HG03378 (cell line): Measurements from ENCODE around the gene INO80E.

ENCODE experiments used
- ATAC-seq: cut with Tn5 transposase; IDR thresholded peaks from one replicate; pipeline ENCODE4 v1.9.1; 2021; ENCODE audit warnings: mild to moderate bottlenecking, moderate library complexity; ENCODE audit not compliant: unreplicated experiment

Gene INO80E

DNA sequence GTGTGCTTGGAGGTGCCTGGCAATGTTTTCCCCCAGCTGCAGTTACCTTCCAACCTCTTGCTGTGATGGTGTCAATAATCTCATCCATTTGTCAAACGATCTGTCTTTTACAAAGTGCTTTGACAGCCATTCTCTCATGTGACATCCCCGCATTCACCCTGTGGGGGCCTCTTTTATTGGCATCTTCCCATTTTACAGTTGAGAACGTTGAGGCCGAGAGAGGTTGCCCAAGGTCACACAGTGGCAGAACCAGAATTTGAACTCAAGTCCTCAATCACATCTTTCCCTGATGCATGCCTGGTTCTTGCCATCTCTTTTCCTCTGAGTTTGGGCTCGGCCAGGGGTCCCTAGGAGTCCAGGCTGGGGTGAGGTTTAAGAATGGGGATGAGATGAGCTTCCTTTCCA, 20.9 kb upstream of the INO80E start:
- ATAC-seq = no peak

DNA sequence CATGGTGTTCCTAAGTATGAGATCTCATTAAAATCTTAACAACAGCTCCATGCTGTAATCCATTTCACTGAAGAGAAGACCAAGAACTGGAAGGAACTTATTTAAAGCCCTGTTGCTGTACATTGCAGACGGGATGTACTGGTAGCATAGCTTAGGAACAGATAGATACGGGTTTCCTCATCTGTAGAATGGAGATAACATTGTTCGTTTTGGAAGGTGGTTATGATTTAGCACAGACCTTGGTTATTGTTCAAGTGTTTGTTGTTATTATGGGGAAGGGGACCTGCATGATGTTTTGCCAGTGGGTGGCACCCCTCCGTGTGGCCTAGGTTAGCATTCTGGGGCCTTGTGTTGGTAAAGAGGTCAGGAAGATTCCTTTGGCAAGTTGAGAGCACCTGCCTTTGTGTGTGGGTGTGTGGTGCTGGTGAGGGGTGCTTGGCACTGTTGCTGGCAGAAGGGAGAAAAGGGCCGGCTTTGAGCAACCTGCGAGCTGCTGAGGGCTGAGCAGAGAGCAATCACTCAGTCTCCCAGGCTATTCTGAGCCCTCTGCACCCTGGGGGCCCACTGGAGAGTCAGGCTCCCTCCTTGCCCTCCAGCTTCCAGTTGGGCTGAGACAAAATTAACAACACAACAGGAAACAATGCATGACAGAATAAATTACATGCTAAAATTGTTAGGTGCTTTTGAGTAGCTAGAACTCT, 20.1 kb upstream of the INO80E start:
- ATAC-seq = no peak

DNA sequence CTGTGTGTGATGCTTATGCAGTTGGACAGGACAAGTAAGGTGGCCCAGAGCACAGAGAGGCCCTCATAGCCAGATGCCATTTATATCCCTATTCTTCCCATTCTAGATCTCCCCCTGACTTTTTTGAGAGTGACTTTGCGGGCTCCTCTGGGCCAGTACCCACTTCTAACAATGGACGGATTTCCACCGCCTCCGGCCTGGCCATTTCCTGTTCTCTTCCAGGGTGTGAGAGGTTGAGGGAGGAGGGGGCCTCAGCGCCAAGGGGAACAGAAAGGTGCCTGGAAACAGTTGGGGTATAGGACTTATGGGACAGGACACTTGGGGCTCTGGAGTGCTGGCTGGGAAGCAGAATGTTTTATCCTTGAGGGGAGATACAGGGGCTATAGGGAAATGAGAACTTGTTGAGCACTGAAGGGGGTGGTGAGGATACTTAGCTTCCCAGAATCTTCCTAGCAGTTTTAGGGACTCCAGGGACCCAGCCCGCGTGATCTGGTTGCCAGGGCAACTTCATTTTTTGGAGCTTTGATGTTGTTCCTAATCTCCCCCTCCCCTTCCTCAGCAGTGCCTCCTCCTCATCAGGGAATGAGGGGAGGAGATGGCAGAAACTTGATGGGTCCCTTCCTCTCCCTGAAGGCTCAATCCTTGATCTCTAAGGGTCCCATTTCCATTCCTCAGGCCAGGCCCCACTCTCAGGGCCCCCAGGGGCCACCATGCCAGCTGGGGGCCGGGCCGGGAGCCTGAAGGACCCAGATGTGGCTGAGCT, 18.8 kb upstream of the INO80E start:
- ATAC-seq = no peak

DNA sequence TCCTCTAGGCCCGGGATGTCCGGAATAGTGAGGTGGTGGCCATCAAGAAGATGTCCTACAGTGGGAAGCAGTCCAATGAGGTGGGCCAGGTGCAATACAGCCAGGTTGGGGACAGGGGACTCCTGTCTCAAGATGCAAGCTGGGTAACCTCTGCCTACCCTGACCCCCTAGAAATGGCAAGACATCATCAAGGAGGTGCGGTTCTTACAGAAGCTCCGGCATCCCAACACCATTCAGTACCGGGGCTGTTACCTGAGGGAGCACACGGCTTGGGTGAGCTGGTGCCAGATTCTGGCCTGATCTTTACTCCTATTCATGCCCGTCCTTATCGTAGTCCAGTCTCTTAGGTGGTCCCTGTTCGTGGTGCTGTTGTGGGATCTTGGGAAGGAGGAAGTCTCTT, 18.0 kb upstream of the INO80E start:
- no peak for ATAC-seq

DNA sequence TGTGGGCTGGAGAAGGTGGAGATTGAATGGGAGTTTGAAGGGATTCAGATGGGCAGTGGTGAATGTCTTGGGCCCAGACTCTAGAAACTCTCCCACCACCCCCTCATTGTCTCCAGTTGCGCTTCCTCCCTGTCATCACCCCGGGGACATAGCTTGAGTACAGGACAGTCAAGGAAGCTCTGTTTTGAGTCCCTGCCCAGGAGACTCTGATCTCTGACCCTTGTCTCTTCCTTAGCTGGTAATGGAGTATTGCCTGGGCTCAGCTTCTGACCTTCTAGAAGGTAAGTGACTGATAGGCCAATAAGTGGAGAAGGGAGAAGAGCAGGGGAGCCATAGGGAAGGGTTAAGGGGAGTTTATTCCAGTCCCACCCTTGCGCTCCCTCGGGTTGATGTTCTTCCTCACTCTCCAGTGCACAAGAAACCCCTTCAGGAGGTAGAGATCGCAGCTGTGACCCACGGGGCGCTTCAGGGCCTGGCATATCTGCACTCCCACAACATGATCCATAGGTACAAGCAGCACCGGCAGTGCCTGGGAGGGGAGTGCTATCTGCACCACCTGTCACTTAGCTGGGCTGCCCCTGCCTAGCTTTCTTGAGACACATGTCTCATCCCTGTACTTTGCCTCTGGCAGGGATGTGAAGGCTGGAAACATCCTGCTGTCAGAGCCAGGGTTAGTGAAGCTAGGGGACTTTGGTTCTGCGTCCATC, 17.3 kb upstream of the INO80E start:
- no peak for ATAC-seq

DNA sequence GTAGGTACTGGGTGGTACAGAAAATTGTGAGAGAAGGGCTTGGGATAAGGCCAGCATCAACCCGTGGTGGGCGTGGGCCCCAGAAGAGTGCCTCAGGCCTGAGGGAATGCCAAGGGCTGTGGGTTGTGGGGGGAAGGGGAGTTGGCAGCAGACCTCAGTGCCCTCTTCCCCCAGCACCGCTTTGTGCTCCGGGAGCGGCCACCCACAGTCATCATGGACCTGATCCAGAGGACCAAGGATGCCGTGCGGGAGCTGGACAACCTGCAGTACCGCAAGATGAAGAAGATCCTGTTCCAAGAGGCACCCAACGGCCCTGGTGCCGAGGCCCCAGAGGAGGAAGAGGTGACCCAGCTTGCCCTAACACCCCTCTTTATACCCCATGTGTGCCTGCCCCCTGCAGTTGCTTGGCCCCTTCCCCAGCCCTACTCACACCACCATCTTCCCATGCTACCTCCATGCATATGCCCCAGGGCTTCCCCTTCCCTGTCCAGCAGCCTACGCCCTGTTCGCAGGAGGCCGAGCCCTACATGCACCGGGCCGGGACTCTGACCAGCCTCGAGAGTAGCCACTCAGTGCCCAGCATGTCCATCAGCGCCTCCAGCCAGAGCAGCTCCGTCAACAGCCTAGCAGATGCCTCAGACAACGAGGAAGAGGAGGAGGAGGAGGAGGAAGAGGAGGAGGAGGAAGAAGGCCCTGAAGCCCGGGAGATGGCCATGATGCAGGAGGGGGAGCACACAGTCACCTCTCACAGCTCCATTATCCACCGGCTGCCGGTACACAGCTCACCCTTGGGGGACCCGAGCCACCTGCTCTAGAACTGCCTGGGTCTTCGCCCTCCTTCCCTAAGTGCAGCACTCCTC, 13.3 kb upstream of the INO80E start:
- no peak for ATAC-seq

DNA sequence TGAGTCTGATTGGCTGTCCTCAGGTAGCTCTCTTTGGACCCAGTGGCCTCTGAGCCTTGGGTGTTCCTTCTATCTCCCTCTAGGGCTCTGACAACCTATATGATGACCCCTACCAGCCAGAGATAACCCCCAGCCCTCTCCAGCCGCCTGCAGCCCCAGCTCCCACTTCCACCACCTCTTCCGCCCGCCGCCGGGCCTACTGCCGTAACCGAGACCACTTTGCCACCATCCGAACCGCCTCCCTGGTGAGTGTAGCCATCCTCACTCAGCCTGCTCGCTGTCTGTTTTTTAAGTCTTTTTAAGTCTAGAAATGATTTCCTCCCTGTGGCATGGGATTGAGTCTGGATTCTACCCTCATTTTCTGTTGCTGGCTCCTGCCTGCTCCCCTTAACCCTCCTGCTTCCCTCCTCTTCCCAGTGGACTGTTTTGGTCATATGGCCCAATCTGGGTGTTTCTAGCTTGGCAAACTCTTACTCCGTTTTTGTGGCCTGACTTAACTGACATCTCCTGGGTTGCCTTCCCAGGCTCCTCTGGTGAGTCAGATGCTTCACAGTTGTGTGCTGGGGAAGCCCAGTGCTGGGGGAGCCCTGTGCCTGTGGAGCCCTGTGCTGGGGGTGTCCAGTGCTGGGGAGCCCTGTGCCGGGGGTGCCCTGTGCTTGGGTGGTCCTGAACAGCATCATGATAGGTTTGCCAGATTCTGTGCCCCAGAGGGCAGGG, 12.5 kb upstream of the INO80E start:
- no peak for ATAC-seq

DNA sequence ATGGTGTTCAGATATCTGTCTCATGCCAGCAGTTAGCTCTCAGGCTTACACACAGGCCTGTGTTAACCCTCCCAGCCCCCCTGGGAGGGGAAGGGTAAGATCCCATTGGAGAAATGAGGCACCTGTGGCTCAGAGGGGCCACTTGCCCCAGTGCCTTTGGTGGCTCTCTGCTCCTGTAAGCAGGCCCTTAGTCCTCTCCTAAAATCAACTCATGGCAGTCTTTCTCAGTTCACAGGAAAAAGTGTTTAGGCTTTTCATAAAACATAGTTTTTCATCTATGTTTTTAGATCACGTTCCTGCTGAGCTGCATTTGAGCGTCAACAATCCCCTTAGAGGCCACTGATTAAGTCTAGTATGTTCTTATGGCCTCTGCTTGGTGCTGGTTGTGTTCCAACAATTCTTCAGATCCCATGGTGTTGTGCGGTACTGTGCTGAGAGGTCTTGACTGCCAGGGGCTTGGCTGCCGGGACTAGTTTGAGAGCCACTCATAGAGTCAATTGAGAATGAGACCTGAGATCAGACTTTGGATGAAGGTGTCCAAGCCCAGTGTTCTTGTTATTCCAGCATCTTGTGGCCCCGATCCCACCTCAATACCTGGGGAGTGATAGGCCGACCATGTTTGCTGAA, 11.8 kb upstream of the INO80E start:
- no peak for ATAC-seq

DNA sequence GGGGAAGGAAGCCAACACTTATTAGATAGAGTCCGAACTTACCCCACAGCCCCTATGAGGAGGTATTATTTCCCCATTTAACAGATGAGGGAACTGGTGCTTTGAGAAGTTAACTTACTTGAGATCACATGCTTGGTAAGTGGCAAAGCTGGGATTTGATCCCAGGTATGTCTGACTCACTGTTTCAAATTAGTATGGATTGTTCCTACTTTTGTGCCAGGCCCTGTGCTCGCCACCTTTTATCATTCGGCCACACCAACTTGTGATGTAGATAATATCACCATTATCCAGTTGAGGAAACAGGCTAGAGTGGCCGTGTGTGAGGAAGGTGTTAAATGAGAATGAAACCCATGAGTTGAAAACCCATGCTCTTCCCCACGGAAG, 11.3 kb upstream of the INO80E start:
- ATAC-seq = no peak

DNA sequence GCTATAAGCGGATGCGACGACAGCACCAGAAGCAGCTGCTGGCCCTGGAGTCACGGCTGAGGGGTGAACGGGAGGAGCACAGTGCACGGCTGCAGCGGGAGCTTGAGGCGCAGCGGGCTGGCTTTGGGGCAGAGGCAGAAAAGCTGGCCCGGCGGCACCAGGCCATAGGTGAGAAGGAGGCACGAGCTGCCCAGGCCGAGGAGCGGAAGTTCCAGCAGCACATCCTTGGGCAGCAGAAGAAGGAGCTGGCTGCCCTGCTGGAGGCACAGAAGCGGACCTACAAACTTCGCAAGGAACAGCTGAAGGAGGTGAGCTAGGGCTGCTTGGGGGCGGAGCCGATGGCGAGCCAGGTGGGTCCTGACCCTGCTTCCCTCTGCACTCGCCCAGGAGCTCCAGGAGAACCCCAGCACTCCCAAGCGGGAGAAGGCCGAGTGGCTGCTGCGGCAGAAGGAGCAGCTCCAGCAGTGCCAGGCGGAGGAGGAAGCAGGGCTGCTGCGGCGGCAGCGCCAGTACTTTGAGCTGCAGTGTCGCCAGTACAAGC, 10.7 kb upstream of the INO80E start:
- no peak for ATAC-seq

DNA sequence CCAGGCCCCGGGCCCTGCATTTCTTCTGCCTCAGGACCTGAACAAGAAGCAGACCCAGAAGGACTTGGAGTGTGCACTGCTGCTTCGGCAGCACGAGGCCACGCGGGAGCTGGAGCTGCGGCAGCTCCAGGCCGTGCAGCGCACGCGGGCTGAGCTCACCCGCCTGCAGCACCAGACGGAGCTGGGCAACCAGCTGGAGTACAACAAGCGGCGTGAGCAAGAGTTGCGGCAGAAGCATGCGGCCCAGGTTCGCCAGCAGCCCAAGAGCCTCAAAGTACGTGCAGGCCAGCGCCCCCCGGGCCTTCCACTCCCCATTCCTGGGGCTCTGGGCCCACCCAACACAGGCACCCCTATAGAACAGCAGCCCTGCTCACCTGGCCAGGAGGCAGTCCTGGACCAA, 9.8 kb upstream of the INO80E start:
- ATAC-seq = no peak

DNA sequence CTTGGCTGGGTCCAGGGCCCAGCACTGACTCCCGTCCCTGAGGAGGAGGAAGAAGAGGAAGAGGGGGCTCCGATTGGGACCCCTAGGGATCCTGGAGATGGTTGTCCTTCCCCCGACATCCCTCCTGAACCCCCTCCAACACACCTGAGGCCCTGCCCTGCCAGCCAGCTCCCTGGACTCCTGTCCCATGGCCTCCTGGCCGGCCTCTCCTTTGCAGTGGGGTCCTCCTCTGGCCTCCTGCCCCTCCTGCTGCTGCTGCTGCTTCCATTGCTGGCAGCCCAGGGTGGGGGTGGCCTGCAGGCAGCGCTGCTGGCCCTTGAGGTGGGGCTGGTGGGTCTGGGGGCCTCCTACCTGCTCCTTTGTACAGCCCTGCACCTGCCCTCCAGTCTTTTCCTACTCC, 9.1 kb upstream of the INO80E start:
- ATAC-seq = no peak

DNA sequence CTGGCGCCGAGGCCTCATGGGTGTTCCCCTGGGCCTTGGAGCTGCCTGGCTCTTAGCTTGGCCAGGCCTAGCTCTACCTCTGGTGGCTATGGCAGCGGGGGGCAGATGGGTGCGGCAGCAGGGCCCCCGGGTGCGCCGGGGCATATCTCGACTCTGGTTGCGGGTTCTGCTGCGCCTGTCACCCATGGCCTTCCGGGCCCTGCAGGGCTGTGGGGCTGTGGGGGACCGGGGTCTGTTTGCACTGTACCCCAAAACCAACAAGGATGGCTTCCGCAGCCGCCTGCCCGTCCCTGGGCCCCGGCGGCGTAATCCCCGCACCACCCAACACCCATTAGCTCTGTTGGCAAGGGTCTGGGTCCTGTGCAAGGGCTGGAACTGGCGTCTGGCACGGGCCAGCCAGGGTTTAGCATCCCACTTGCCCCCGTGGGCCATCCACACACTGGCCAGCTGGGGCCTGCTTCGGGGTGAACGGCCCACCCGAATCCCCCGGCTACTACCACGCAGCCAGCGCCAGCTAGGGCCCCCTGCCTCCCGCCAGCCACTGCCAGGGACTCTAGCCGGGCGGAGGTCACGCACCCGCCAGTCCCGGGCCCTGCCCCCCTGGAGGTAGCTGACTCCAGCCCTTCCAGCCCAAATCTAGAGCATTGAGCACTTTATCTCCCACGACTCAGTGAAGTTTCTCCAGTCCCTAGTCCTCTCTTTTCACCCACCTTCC, 8.5 kb upstream of the INO80E start:
- no peak for ATAC-seq

DNA sequence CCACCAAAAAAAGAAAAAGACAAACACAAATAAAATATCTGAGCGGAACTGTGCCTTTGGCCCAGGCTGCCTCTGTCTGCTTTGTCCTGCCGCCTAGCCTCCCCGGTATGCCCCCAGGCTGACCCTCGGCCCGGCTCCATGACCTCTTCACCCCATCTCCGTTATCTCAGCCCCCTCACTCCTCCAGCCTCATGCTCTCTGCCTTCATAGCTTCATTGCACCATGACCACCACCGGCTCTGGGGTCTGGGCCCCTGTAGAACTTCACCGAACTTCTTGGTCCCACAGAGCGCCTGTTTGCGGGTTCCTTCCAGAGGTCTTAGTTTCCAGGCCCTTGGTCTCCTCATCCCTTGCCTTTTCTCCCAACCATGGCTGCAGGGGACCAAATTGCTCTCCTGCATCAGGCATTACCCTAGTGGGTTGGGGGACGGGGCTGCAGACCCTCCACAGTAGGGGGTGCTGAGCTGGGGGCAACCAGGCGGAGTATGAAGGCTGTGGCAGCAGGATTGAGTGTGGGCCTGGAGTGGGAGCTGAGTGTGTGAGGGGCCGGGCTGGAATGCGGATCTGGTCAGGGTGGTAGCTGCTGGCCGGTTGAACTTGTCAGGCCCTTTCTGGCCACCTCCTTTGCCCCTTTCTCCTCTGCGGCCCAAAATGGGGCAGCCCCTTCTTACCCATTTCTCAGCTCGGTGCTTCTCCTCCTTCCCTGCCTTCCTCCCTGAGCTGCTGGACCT, 7.5 kb upstream of the INO80E start:
- ATAC-seq = no peak

DNA sequence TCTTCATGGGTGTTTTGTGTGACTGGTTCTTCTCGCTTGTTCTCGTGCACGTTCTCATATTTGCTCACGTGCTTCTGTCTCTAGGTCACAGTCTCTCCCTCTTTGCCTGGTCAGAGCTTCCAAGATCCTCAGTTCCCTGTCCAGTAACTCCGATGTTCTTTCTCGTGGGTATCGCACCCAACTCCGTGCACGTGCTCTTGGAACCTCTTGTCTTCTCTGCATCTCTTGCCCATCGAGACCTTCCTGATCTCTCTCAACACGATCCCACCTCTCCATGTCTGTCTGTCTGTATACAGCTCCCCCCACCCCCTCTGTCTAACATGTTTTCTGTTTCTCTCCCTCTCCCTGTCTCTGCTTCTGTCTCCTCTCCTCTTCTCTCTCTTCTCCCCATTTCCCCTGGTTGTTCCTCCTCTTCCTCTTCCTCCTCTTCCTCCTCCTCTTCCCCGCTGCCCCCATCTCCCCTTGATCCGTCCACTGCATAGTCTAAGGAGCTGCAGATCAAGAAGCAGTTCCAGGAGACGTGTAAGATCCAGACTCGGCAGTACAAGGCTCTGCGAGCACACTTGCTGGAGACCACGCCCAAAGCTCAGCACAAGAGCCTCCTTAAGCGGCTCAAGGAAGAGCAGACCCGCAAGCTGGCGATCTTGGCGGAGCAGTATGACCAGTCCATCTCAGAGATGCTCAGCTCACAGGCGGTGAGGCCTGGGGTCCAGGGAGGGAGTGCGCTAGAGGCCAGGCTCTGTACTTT, 6.8 kb upstream of the INO80E start:
- no peak for ATAC-seq

DNA sequence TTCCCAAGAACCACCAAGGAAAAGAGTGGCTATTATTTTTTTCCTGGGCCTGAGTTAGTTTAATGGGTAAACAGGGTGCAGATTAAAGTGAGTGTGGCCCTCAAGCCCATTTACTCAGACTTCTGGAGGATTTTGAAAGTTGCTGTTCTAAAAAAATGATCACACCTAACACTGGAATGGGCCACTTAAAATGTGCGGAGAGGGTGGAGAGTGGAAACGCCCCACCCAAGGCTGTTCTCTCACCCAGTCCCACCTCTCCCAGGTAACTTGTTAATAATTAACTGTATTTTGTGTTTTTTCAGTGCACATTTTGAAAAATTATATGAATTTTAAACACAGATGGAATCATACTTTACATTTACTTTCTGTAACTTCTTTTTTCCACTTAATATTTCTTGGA, 6.0 kb upstream of the INO80E start:
- ATAC-seq = no peak

DNA sequence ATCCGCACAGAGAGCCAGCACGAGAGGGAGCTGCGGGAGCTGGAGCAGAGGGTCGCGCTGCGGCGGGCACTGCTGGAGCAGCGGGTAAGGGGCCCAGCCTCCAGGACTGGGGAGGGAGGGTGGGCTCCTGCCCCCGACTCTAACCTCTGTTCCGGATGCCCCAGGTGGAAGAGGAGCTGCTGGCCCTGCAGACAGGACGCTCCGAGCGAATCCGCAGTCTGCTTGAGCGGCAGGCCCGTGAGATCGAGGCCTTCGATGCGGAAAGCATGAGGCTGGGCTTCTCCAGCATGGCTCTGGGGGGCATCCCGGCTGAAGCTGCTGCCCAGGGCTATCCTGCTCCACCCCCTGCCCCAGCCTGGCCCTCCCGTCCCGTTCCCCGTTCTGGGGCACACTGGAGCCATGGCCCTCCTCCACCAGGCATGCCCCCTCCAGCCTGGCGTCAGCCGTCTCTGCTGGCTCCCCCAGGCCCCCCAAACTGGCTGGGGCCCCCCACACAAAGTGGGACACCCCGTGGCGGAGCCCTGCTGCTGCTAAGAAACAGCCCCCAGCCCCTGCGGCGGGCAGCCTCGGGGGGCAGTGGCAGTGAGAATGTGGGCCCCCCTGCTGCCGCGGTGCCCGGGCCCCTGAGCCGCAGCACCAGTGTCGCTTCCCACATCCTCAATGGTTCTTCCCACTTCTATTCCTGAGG, 5.0 kb upstream of the INO80E start:
- no peak for ATAC-seq
